HEK293T (cell line): ENCODE data around the gene ITGB3.

Experiments used
- CTCF ChIA-PET: fragments of 350-600 bp; formaldehyde crosslinking; extraction: SDS; loops from one replicate; lab custom pipeline; 2021; ENCODE audit warnings: antibody characterized with exemption, inconsistent platforms; lab: Yijun Ruan, JAX
- POLR2A ChIA-PET: fragments of 350-600 bp; formaldehyde crosslinking; extraction: SDS; loops from one replicate; lab custom pipeline; 2020; ENCODE audit warnings: antibody characterized with exemption, inconsistent platforms; lab: Yijun Ruan, JAX
- DNase-seq: peaks from one replicate; pipeline ENCODE4 v3.0.0; 2012; ENCODE audit warnings: mixed read lengths; ENCODE audit errors: extremely low spot score
- ARNT ChIP-seq: fragments of 450-650 bp; IDR thresholded peaks from 2 replicates; pipeline ENCODE4 v1.6.1; 2017; ENCODE audit warnings: mild to moderate bottlenecking
- BHLHE40 ChIP-seq: fragments of 450-650 bp; IDR thresholded peaks from 2 replicates; pipeline ENCODE4 v1.6.1; 2016; ENCODE audit warnings: mild to moderate bottlenecking, moderate library complexity, borderline replicate concordance
- CTBP1 ChIP-seq: fragments of 450-650 bp; IDR thresholded peaks from 2 replicates; pipeline ENCODE4 v1.6.1; 2016; ENCODE audit warnings: borderline replicate concordance
- ELF4 ChIP-seq: fragments of 450-650 bp; IDR thresholded peaks from 2 replicates; pipeline ENCODE4 v1.6.1; 2017; ENCODE audit warnings: antibody characterized with exemption
- FOXA1 ChIP-seq: fragments of 450-650 bp; IDR thresholded peaks from 2 replicates; pipeline ENCODE4 v1.6.1; 2016; ENCODE audit warnings: mild to moderate bottlenecking
- FOXK2 ChIP-seq: fragments of 450-650 bp; IDR thresholded peaks from 2 replicates; pipeline ENCODE4 v1.6.1; 2016; ENCODE audit warnings: mild to moderate bottlenecking
- FOXM1 ChIP-seq: fragments of 450-650 bp; IDR thresholded peaks from 2 replicates; pipeline ENCODE4 v1.6.1; 2017; ENCODE audit warnings: mild to moderate bottlenecking, borderline replicate concordance
- HDGF ChIP-seq: fragments of 450-650 bp; IDR thresholded peaks from 2 replicates; pipeline ENCODE4 v1.6.1; 2017; ENCODE audit warnings: antibody characterized with exemption, borderline replicate concordance
- L3MBTL2 ChIP-seq: fragments of 450-650 bp; conservative IDR thresholded peaks from 2 replicates; pipeline ENCODE4 v1.6.1; 2016; ENCODE audit warnings: mild to moderate bottlenecking
- LEF1 ChIP-seq: fragments of 450-650 bp; IDR thresholded peaks from 2 replicates; pipeline ENCODE4 v1.6.1; 2017; ENCODE audit warnings: mild to moderate bottlenecking, borderline replicate concordance
- NFRKB ChIP-seq: fragments of 450-650 bp; IDR thresholded peaks from 2 replicates; pipeline ENCODE4 v1.6.1; 2016; ENCODE audit warnings: mild to moderate bottlenecking, moderate library complexity
- SP1 ChIP-seq: fragments of 450-650 bp; IDR thresholded peaks from 2 replicates; pipeline ENCODE4 v1.6.1; 2017
- SUZ12 ChIP-seq: fragments of 450-650 bp; IDR thresholded peaks from 2 replicates; pipeline ENCODE4 v1.6.1; 2016; ENCODE audit warnings: mild to moderate bottlenecking
- TARDBP ChIP-seq: fragments of 450-650 bp; IDR thresholded peaks from 2 replicates; pipeline ENCODE4 v1.6.1; 2016
- ZNF384 ChIP-seq: fragments of 450-650 bp; IDR thresholded peaks from 2 replicates; pipeline ENCODE4 v1.6.1; 2016
- TF ChIP-seq, protein P1 (sequence below): fragments of 450-650 bp; IDR thresholded peaks from 2 replicates; pipeline ENCODE4 v1.6.1; 2016

ITGB3 gene

DNA sequence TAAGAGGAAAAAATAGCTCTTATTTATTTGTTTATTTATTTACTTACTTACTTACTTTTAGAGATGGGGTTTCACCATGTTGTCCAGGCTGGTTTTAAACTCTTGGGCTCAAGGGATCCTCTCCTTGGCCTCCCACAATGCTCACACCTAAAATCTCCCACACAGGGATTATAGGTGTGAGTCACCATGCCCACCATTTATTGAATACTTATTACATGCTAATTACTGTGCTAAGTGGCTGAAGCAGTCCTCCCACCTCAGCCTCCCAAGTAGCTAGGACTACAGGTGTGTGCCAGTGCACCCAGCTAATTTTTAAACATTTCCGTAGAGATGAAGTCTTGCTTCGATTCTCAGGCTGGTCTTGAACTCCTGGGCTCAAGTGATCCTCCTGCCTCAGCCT lies 11.0 kb upstream of the ITGB3 start:
- DNase-seq = no peak
- CTCF ChIA-PET = no interaction called here
- TF ChIP-seq CTBP1 (no peak), ARNT (no peak), FOXA1 (no peak), TARDBP (no peak)
- POLR2A ChIA-PET = no interaction called here

GRCh38 chr17:47243737-47244598 lies 9.7 kb upstream of the ITGB3 start:
- POLR2A ChIA-PET = no interaction called here
- TF ChIP-seq TARDBP = no peak
- TF ChIP-seq ELF4 = no peak
- no peak for TF ChIP-seq ARNT
- no peak for TF ChIP-seq L3MBTL2
- TF ChIP-seq FOXK2 = no peak
- TF ChIP-seq, protein P1, sequence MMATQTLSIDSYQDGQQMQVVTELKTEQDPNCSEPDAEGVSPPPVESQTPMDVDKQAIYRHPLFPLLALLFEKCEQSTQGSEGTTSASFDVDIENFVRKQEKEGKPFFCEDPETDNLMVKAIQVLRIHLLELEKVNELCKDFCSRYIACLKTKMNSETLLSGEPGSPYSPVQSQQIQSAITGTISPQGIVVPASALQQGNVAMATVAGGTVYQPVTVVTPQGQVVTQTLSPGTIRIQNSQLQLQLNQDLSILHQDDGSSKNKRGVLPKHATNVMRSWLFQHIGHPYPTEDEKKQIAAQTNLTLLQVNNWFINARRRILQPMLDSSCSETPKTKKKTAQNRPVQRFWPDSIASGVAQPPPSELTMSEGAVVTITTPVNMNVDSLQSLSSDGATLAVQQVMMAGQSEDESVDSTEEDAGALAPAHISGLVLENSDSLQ = no peak
- no peak for TF ChIP-seq BHLHE40
- TF ChIP-seq SUZ12 = no peak
- TF ChIP-seq FOXA1 = no peak
- no peak for TF ChIP-seq FOXM1
- TF ChIP-seq SP1 = no peak
- no peak for TF ChIP-seq LEF1
- no peak for TF ChIP-seq NFRKB
- TF ChIP-seq CTBP1 = no peak
- no peak for TF ChIP-seq HDGF
- TF ChIP-seq ZNF384 = no peak
- CTCF ChIA-PET = interaction anchor here (0.7 kb wide), 1 partner anchor 15 kb away, joined by 3 read pairs; no protein-coding TSS in a partner anchor

DNA sequence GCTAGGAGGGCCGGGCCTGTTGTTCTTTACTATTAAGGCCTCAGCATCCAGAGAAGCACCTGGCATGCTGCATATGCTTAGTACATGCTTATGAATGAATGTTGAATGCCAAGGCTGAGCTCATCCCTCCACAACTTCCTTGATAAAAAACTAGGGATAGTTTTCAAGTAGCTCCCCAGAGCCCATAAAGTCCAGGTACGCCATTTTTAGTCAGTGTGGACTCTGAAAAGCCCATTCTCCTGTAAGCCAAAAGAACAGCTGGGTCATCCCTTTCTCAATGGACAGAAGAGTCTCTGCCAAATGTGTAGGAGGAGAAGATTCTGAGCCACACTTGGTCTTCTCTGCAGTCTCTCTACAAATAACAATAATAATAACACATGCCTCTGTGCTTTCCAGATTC lies 8.9 kb upstream of the ITGB3 start:
- POLR2A ChIA-PET = no interaction called here
- CTCF ChIA-PET = no interaction called here
- TF ChIP-seq ZNF384 = no peak
- TF ChIP-seq LEF1 = no peak
- TF ChIP-seq HDGF = no peak
- TF ChIP-seq FOXA1 = no peak
- no peak for TF ChIP-seq ARNT
- TF ChIP-seq FOXM1 = no peak
- TF ChIP-seq ELF4 = no peak
- TF ChIP-seq SUZ12 = no peak
- no peak for TF ChIP-seq TARDBP
- no peak for TF ChIP-seq L3MBTL2
- no peak for TF ChIP-seq BHLHE40
- TF ChIP-seq NFRKB = no peak
- TF ChIP-seq CTBP1 = no peak
- TF ChIP-seq FOXK2 = no peak
- TF ChIP-seq, protein P1 = no peak
- TF ChIP-seq SP1 = no peak
- no peak for DNase-seq

More at GRCh38 chr17:47243737-47244598, 9.7 kb upstream of the ITGB3 start:
- DNase-seq = no peak

GRCh38 chr17:47246120-47246519 lies 7.5 kb upstream of the ITGB3 start:
- no peak for DNase-seq
- no peak for TF ChIP-seq LEF1
- TF ChIP-seq ZNF384 = no peak
- TF ChIP-seq FOXM1 = no peak
- TF ChIP-seq FOXA1 = no peak
- TF ChIP-seq BHLHE40 = no peak
- TF ChIP-seq L3MBTL2 = no peak
- no peak for TF ChIP-seq SP1
- no peak for TF ChIP-seq HDGF
- no peak for TF ChIP-seq FOXK2
- no peak for TF ChIP-seq TARDBP
- TF ChIP-seq CTBP1 = no peak
- TF ChIP-seq ELF4 = no peak
- TF ChIP-seq SUZ12 = no peak
- TF ChIP-seq NFRKB = no peak
- TF ChIP-seq, protein P1 = no peak
- TF ChIP-seq ARNT = no peak
- POLR2A ChIA-PET = no interaction called here
- CTCF ChIA-PET = interaction anchor here (1.5 kb wide), 1 partner anchor 70 kb away, joined by 6 read pairs; no protein-coding TSS in a partner anchor

DNA sequence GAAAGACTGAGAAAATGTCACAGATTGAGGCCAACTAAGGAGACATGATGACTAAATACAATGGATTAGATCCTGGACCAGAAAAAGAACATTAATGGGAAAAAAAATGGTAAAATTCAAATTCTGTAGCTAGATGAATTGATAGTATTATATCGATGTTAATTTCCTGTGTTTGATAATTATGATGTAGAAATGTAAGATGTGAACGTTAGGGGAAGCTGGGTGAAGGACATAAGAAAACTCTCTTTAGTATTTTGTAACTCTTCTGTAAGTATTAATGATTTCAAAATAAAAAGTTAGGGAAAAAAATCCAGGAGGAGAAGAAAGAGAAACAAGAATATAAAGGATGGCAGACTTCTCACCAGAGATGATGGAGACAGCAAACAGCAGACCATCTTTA lies 2.8 kb upstream of the ITGB3 start:
- TF ChIP-seq, protein P1 = no peak
- TF ChIP-seq CTBP1 (no peak), ARNT (no peak), TARDBP (no peak), FOXK2 (no peak), FOXA1 (no peak), ELF4 (no peak), NFRKB (no peak), BHLHE40 (no peak), LEF1 (no peak), FOXM1 (no peak)
- CTCF ChIA-PET = no interaction called here
- POLR2A ChIA-PET = no interaction called here
- DNase-seq = no peak
